A673 (cell line): ENCODE results near the gene ZNF264. TPM values are rescaled to one million over a fixed set of nuclear protein-coding genes. Genes with fewer than 3 reads are reported as not detected.

ENCODE experiments used
- BruUV-seq: library from RNA; stranded (reverse); fragments of 400-500 nt; replicated peaks from 2 replicates; lab custom pipeline; 2021; lab: Mats Ljungman, UMichigan
- CTCF ChIA-PET: fragments of 300-600 bp; sonication (Branson Sonifier 250); formaldehyde crosslinking; loops from one replicate; lab custom pipeline; 2022; ENCODE audit warnings: antibody characterized with exemption; lab: Charles Lee
- POLR2A ChIA-PET: fragments of 300-600 bp; sonication (Branson Sonifier 250); formaldehyde crosslinking; loops from one replicate; lab custom pipeline; 2022; ENCODE audit warnings: antibody characterized with exemption; ENCODE audit not compliant: low non-redundant PET; lab: Charles Lee
- DNase-seq: peaks from one replicate; pipeline ENCODE4 v3.0.0-alpha.2; 2015; ENCODE audit warnings: low spot score
- H3K27ac ChIP-seq: fragments of 200-600 bp; sonication (generic); 2 replicates; pipeline ENCODE4 v1.5.1; 2016; ENCODE audit warnings: mixed run types, low read depth, mild to moderate bottlenecking, mixed read lengths, antibody characterized with exemption, low read length; ENCODE audit not compliant: poor library complexity, severe bottlenecking
- H3K27me3 ChIP-seq: fragments of 200-600 bp; sonication (generic); replicated peaks from 2 replicates; pipeline ENCODE4 v1.6.1; 2017; ENCODE audit warnings: mixed run types, low read depth, mild to moderate bottlenecking, mixed read lengths, antibody characterized with exemption, low read length; ENCODE audit not compliant: insufficient read depth, poor library complexity
- H3K36me3 ChIP-seq: fragments of 200-600 bp; sonication (generic); 2 replicates; pipeline ENCODE4 v1.6.1; 2016; ENCODE audit warnings: mixed run types, mild to moderate bottlenecking, mixed read lengths, antibody characterized with exemption, low read length; ENCODE audit not compliant: insufficient read depth, poor library complexity, severe bottlenecking
- H3K4me1 ChIP-seq: fragments of 200-600 bp; sonication (generic); 2 replicates; pipeline ENCODE4 v1.6.1; 2017; ENCODE audit warnings: mixed run types, mild to moderate bottlenecking, mixed read lengths, antibody characterized with exemption, low read length; ENCODE audit not compliant: insufficient read depth, poor library complexity, severe bottlenecking
- H3K4me3 ChIP-seq: fragments of 200-600 bp; sonication (generic); 2 replicates; pipeline ENCODE4 v1.5.1; 2016; ENCODE audit warnings: low read depth, mixed run types, mild to moderate bottlenecking, mixed read lengths, low read length; ENCODE audit not compliant: poor library complexity, severe bottlenecking
- H3K9me3 ChIP-seq: fragments of 200-600 bp; sonication (generic); 2 replicates; pipeline ENCODE4 v1.6.1; 2016; ENCODE audit warnings: mixed run types, low read depth, mild to moderate bottlenecking, mixed read lengths, antibody characterized with exemption, low read length; ENCODE audit not compliant: poor library complexity, severe bottlenecking
- EZH2 ChIP-seq: fragments of 200-600 bp; sonication (generic); IDR thresholded peaks from 2 replicates; pipeline ENCODE4 v1.6.1; 2017; ENCODE audit warnings: borderline replicate concordance, low read depth, mild to moderate bottlenecking, mixed read lengths, antibody characterized with exemption, low read length; ENCODE audit not compliant: poor library complexity, severe bottlenecking
- intact Hi-C: fragments of 100-400 bp; cut with micrococcal nuclease; formaldehyde crosslinking; loops from one replicate; pipeline ENCODE4 v1.10.0; 2022; ENCODE audit not compliant: unreplicated experiment
- total RNA-seq: library from RNA; stranded (reverse); gene quantifications from 2 replicates; pipeline ENCODE4 v1.2.3, GENCODE V29; 2021
- TF ChIP-seq, protein P1 (sequence below): fragments of 300-800, 200-600 bp; sonication (generic); conservative IDR thresholded peaks from 2 replicates; pipeline ENCODE4 v1.5.1; 2017; ENCODE audit warnings: low read depth, mild to moderate bottlenecking, antibody characterized with exemption, low read length, moderate library complexity, mixed read lengths

The ZNF264 gene
- total RNA-seq, 1 experiment from 2014 or later = 25.8 TPM

DNA sequence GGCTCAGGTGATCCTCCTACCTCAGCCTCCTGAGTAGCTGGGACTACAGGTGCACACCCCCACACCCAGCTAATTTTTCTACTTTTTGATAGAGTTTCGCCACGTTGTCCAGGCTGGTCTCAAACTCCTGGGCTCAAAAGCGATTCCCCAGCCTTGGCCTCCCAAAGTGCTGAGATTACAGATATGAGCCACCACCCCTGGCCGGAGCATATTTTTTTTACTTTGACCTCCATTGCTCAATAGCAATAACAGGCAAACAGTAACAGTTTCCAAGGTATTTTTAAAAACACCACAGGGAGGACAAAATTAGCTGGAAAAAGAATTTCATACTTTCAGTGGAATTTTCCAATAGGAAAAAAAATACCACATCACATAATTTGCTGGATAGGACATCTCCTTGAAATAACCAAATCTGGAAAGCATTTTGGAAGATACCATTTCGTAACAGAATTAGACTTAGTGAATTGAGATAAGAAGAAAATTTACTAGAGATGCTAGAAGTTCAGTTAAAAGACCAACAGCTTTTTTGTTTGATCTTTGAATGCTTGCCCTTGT, 29.2 kb upstream of the ZNF264 start:
- Histone ChIP-seq H3K4me3 (no peak overlapping the region), H3K9me3 (no peaks in the 10 kb centered on the region), H3K27me3 (no peaks in the 10 kb centered on the region), H3K36me3 (no peaks in the 10 kb centered on the region), H3K4me1 (no peaks in the 10 kb centered on the region), H3K27ac (no peak overlapping the region)
- POLR2A ChIA-PET = no interaction called here
- no peak for TF ChIP-seq EZH2
- TF ChIP-seq, protein P1, sequence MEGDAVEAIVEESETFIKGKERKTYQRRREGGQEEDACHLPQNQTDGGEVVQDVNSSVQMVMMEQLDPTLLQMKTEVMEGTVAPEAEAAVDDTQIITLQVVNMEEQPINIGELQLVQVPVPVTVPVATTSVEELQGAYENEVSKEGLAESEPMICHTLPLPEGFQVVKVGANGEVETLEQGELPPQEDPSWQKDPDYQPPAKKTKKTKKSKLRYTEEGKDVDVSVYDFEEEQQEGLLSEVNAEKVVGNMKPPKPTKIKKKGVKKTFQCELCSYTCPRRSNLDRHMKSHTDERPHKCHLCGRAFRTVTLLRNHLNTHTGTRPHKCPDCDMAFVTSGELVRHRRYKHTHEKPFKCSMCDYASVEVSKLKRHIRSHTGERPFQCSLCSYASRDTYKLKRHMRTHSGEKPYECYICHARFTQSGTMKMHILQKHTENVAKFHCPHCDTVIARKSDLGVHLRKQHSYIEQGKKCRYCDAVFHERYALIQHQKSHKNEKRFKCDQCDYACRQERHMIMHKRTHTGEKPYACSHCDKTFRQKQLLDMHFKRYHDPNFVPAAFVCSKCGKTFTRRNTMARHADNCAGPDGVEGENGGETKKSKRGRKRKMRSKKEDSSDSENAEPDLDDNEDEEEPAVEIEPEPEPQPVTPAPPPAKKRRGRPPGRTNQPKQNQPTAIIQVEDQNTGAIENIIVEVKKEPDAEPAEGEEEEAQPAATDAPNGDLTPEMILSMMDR = no peak
- BruUV-seq = no TSS peak
- CTCF ChIA-PET = no interaction called here
- DNase-seq = no peak
- intact Hi-C loops = no loop called here

DNA sequence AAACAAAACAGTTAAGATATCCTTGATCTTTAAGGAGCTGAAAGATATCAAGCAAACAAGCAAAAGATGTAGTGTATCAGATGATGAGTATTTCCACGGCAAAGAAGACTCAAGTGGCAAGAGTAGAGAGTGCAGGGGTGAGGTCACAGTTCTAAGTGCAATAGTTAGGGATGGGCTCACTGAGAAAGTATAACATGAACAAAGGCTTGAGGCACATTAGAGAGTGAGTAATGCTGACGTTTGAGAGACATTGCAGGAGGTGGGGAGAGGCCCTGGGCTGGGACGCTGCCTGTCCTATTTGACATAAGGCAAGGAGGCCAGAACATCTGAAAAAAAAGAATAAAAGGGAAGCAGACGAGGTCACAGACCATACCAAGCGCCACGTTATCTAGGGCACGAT, 25.5 kb upstream of the ZNF264 start:
- no peak for TF ChIP-seq EZH2
- TF ChIP-seq, protein P1 = no peak
- BruUV-seq = no TSS peak

DNA sequence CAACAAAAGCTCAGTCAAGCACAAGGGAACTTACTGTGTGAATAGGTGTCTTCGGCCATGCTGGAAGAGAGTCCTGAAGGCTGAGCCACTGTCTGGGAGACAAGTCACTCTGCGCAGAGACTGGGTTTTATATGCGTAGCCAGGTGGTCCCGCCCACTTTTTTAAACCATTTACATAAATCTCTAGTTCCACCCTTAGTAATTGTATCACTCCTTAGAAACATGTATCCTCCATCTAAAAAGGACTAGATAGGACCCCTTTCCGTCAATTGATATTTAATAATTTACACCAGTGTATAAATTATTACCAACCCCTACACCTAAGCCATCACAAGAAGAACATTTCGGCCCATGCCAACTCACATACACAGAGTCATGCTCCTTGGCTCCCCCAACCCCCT, 23.9 kb upstream of the ZNF264 start, which contains the start of gene DUXA:
TSS of gene DUXA (minus strand) at position 101 of the 400 bp plus-strand sequence. CDS start at position 59, 42 bp downstream.
- intact Hi-C loops = no loop called here
- Histone ChIP-seq H3K9me3 (no peaks in the 10 kb centered on the region), H3K4me3 (no peak within 1 kb of the TSS), H3K4me1 (no peaks in the 10 kb centered on the region), H3K27ac (no peak within 1 kb of the TSS), H3K27me3 (peaks cover 4% of the 10 kb centered on the region), H3K36me3 (no peaks in the 10 kb centered on the region)
- no peak for DNase-seq
- CTCF ChIA-PET = no interaction called here
- no TSS peak for BruUV-seq
- TF ChIP-seq, protein P1 = no peak
- TF ChIP-seq EZH2 = no peak
- POLR2A ChIA-PET = no interaction called here

More for the DNA sequence above, 25.5 kb upstream of the ZNF264 start:
- intact Hi-C loops = no loop called here
- no peaks in the 10 kb centered on the region for H3K9me3 ChIP-seq
- H3K27me3 ChIP-seq = peaks cover 4% of the 10 kb centered on the region
- ChIA-PET CTCF (no interaction called here), POLR2A (no interaction called here)
- H3K4me1 ChIP-seq = no peaks in the 10 kb centered on the region
- no peaks in the 10 kb centered on the region for H3K36me3 ChIP-seq
- DNase-seq = no peak
- no peak overlapping the region for H3K4me3 ChIP-seq
- no peak overlapping the region for H3K27ac ChIP-seq
